ENCODE data around the gene SPATA4. TPM values are rescaled to one million over a fixed set of nuclear protein-coding genes. Genes with fewer than 3 reads are reported as not detected.

SPATA4 gene
- polyA plus RNA-seq (2013) = 0.34 TPM

- Histone ChIP-seq H3K4me3 (ENCODE audit: control insufficient read depth in 1 of 7, extremely low read depth in 1 of 7, insufficient read depth in 4 of 7, low read depth in 2 of 7, low read length in 6 of 7) (peak within 1 kb of the TSS; percentile 43 to 98 (median 79)), H3K36me3 (ENCODE audit: control insufficient read depth in 4 of 4, insufficient read depth in 4 of 4, low read length in 3 of 4) (no peaks in the 10 kb centered on the region), H3K9me3 (ENCODE audit: control extremely low read depth in 1 of 5, control insufficient read depth in 4 of 5, insufficient read depth in 2 of 5, low read depth in 1 of 5, low read length in 4 of 5) (no peaks in the 10 kb centered on the region), H3K4me1 (ENCODE audit: control extremely low read depth in 1 of 4, control insufficient read depth in 4 of 4, insufficient read depth in 4 of 4, low read length in 3 of 4) (peaks cover 0 to 9% (median 6%) of the 10 kb centered on the region in 4 experiments), H3K27ac (ENCODE audit: insufficient read depth in 1 of 2, low read depth in 1 of 2, low read length in 2 of 2, poor library complexity in 1 of 2, severe bottlenecking in 2 of 2) (peak within 1 kb of the TSS in 1 of 2 experiments; percentile 56), H3K27me3 (replicated peaks in 2 of 5; ENCODE audit: control insufficient read depth in 4 of 5, insufficient read depth in 5 of 5, low read length in 4 of 5) (peaks cover 0 to 2% (median 0%) of the 10 kb centered on the region in 5 experiments)
- CTCF ChIA-PET = interaction anchor here (2.0 kb wide), 1 partner anchor 44 kb away, joined by 5 read pairs; no protein-coding TSS in a partner anchor
- WGBS (ENCODE audit: insufficient coverage) = under 1% methylated on average over 42 of the region's 45 CpGs
- POLR2A ChIA-PET = no interaction called here
- DNase-seq = peak; percentile 94 to 97 (median 97)
Observed at GRCh38 chr4:176195184-176195978, at the start of gene SPATA4. Gene SPATA4 (minus strand): TSS chr4:176195585. CDS start chr4:176195562, 23 bp downstream.

- CTCF ChIA-PET = no interaction called here
- POLR2A ChIA-PET = no interaction called here
- H3K27me3 ChIP-seq (replicated peaks in 2 of 5; ENCODE audit: control insufficient read depth in 4 of 5, insufficient read depth in 5 of 5, low read length in 4 of 5) = no peaks in the 10 kb centered on the region
- H3K27ac ChIP-seq (ENCODE audit: insufficient read depth in 1 of 2, low read depth in 1 of 2, low read length in 2 of 2, poor library complexity in 1 of 2, severe bottlenecking in 2 of 2) = no peak overlapping the region
- WGBS (ENCODE audit: insufficient coverage) = no CpG with 5 or more reads among the region's 1 CpG
- no peaks in the 10 kb centered on the region for H3K36me3 ChIP-seq (ENCODE audit: control insufficient read depth in 4 of 4, insufficient read depth in 4 of 4, low read length in 3 of 4)
- no peaks in the 10 kb centered on the region for H3K9me3 ChIP-seq (ENCODE audit: control extremely low read depth in 1 of 5, control insufficient read depth in 4 of 5, insufficient read depth in 2 of 5, low read depth in 1 of 5, low read length in 4 of 5)
- H3K4me1 ChIP-seq (ENCODE audit: control extremely low read depth in 1 of 4, control insufficient read depth in 4 of 4, insufficient read depth in 4 of 4, low read length in 3 of 4) = no peaks in the 10 kb centered on the region
- no peak for DNase-seq
- H3K4me3 ChIP-seq (ENCODE audit: control insufficient read depth in 1 of 7, extremely low read depth in 1 of 7, insufficient read depth in 4 of 7, low read depth in 2 of 7, low read length in 6 of 7) = no peak overlapping the region
Observed at GRCh38 chr4:176242764-176243347, 47.5 kb upstream of the SPATA4 start.

- H3K27ac ChIP-seq (ENCODE audit: insufficient read depth in 1 of 2, low read depth in 1 of 2, low read length in 2 of 2, poor library complexity in 1 of 2, severe bottlenecking in 2 of 2) = no peak overlapping the region
- no peaks in the 10 kb centered on the region for H3K9me3 ChIP-seq (ENCODE audit: control extremely low read depth in 1 of 5, control insufficient read depth in 4 of 5, insufficient read depth in 2 of 5, low read depth in 1 of 5, low read length in 4 of 5)
- POLR2A ChIA-PET = no interaction called here
- H3K27me3 ChIP-seq (replicated peaks in 2 of 5; ENCODE audit: control insufficient read depth in 4 of 5, insufficient read depth in 5 of 5, low read length in 4 of 5) = no peaks in the 10 kb centered on the region
- H3K4me1 ChIP-seq (ENCODE audit: control extremely low read depth in 1 of 4, control insufficient read depth in 4 of 4, insufficient read depth in 4 of 4, low read length in 3 of 4) = no peaks in the 10 kb centered on the region
- DNase-seq = no peak
- H3K36me3 ChIP-seq (ENCODE audit: control insufficient read depth in 4 of 4, insufficient read depth in 4 of 4, low read length in 3 of 4) = no peaks in the 10 kb centered on the region
- 97% methylated on average over 7 of the region's 8 CpGs for WGBS (ENCODE audit: insufficient coverage)
- CTCF ChIA-PET = no interaction called here
- H3K4me3 ChIP-seq (ENCODE audit: control insufficient read depth in 1 of 7, extremely low read depth in 1 of 7, insufficient read depth in 4 of 7, low read depth in 2 of 7, low read length in 6 of 7) = no peak overlapping the region
Observed at GRCh38 chr4:176241703-176242102, 46.3 kb upstream of the SPATA4 start.

GRCh38 chr4:176238826-176239225 lies 43.4 kb upstream of the SPATA4 start:
- DNase-seq = no peak
- ChIA-PET CTCF (no interaction called here), POLR2A (no interaction called here)
- H3K9me3 ChIP-seq (ENCODE audit: control extremely low read depth in 1 of 5, control insufficient read depth in 4 of 5, insufficient read depth in 2 of 5, low read depth in 1 of 5, low read length in 4 of 5) = no peaks in the 10 kb centered on the region
- no peak overlapping the region for H3K4me3 ChIP-seq (ENCODE audit: control insufficient read depth in 1 of 7, extremely low read depth in 1 of 7, insufficient read depth in 4 of 7, low read depth in 2 of 7, low read length in 6 of 7)
- no peak overlapping the region for H3K27ac ChIP-seq (ENCODE audit: insufficient read depth in 1 of 2, low read depth in 1 of 2, low read length in 2 of 2, poor library complexity in 1 of 2, severe bottlenecking in 2 of 2)
- WGBS (ENCODE audit: insufficient coverage) = 86% methylated on average over 1 of the region's 4 CpGs
- no peaks in the 10 kb centered on the region for H3K4me1 ChIP-seq (ENCODE audit: control extremely low read depth in 1 of 4, control insufficient read depth in 4 of 4, insufficient read depth in 4 of 4, low read length in 3 of 4)
- H3K27me3 ChIP-seq (replicated peaks in 2 of 5; ENCODE audit: control insufficient read depth in 4 of 5, insufficient read depth in 5 of 5, low read length in 4 of 5) = peaks cover 0 to 4% (median 0%) of the 10 kb centered on the region in 5 experiments
- H3K36me3 ChIP-seq (ENCODE audit: control insufficient read depth in 4 of 4, insufficient read depth in 4 of 4, low read length in 3 of 4) = no peaks in the 10 kb centered on the region

GRCh38 chr4:176238157-176238610 lies 42.8 kb upstream of the SPATA4 start:
- Histone ChIP-seq H3K4me1 (ENCODE audit: control extremely low read depth in 1 of 4, control insufficient read depth in 4 of 4, insufficient read depth in 4 of 4, low read length in 3 of 4) (no peaks in the 10 kb centered on the region), H3K36me3 (ENCODE audit: control insufficient read depth in 4 of 4, insufficient read depth in 4 of 4, low read length in 3 of 4) (no peaks in the 10 kb centered on the region), H3K4me3 (ENCODE audit: control insufficient read depth in 1 of 7, extremely low read depth in 1 of 7, insufficient read depth in 4 of 7, low read depth in 2 of 7, low read length in 6 of 7) (no peak overlapping the region), H3K27me3 (replicated peaks in 2 of 5; ENCODE audit: control insufficient read depth in 4 of 5, insufficient read depth in 5 of 5, low read length in 4 of 5) (peaks cover 0 to 6% (median 0%) of the 10 kb centered on the region in 5 experiments), H3K27ac (ENCODE audit: insufficient read depth in 1 of 2, low read depth in 1 of 2, low read length in 2 of 2, poor library complexity in 1 of 2, severe bottlenecking in 2 of 2) (no peak overlapping the region), H3K9me3 (ENCODE audit: control extremely low read depth in 1 of 5, control insufficient read depth in 4 of 5, insufficient read depth in 2 of 5, low read depth in 1 of 5, low read length in 4 of 5) (no peaks in the 10 kb centered on the region)
- DNase-seq = no peak
- ChIA-PET CTCF (no interaction called here), POLR2A (no interaction called here)
- WGBS (ENCODE audit: insufficient coverage) = 97% methylated on average over 3 of the region's 7 CpGs

- Histone ChIP-seq H3K27ac (ENCODE audit: insufficient read depth in 1 of 2, low read depth in 1 of 2, low read length in 2 of 2, poor library complexity in 1 of 2, severe bottlenecking in 2 of 2) (no peak overlapping the region), H3K4me1 (ENCODE audit: control extremely low read depth in 1 of 4, control insufficient read depth in 4 of 4, insufficient read depth in 4 of 4, low read length in 3 of 4) (no peaks in the 10 kb centered on the region), H3K4me3 (ENCODE audit: control insufficient read depth in 1 of 7, extremely low read depth in 1 of 7, insufficient read depth in 4 of 7, low read depth in 2 of 7, low read length in 6 of 7) (no peak overlapping the region), H3K9me3 (ENCODE audit: control extremely low read depth in 1 of 5, control insufficient read depth in 4 of 5, insufficient read depth in 2 of 5, low read depth in 1 of 5, low read length in 4 of 5) (no peaks in the 10 kb centered on the region), H3K36me3 (ENCODE audit: control insufficient read depth in 4 of 4, insufficient read depth in 4 of 4, low read length in 3 of 4) (no peaks in the 10 kb centered on the region), H3K27me3 (replicated peaks in 2 of 5; ENCODE audit: control insufficient read depth in 4 of 5, insufficient read depth in 5 of 5, low read length in 4 of 5) (peaks cover 0 to 6% (median 0%) of the 10 kb centered on the region in 5 experiments)
- DNase-seq = no peak
- POLR2A ChIA-PET = no interaction called here
- 90% methylated on average over 5 of the region's 5 CpGs for WGBS (ENCODE audit: insufficient coverage)
- CTCF ChIA-PET = no interaction called here
Observed at GRCh38 chr4:176236946-176237345, 41.6 kb upstream of the SPATA4 start.

- CTCF ChIA-PET = no interaction called here
- Histone ChIP-seq H3K4me1 (ENCODE audit: control extremely low read depth in 1 of 4, control insufficient read depth in 4 of 4, insufficient read depth in 4 of 4, low read length in 3 of 4) (no peaks in the 10 kb centered on the region), H3K36me3 (ENCODE audit: control insufficient read depth in 4 of 4, insufficient read depth in 4 of 4, low read length in 3 of 4) (no peaks in the 10 kb centered on the region), H3K27me3 (replicated peaks in 2 of 5; ENCODE audit: control insufficient read depth in 4 of 5, insufficient read depth in 5 of 5, low read length in 4 of 5) (peaks cover 0 to 6% (median 0%) of the 10 kb centered on the region in 5 experiments), H3K27ac (ENCODE audit: insufficient read depth in 1 of 2, low read depth in 1 of 2, low read length in 2 of 2, poor library complexity in 1 of 2, severe bottlenecking in 2 of 2) (no peak overlapping the region), H3K9me3 (ENCODE audit: control extremely low read depth in 1 of 5, control insufficient read depth in 4 of 5, insufficient read depth in 2 of 5, low read depth in 1 of 5, low read length in 4 of 5) (no peaks in the 10 kb centered on the region), H3K4me3 (ENCODE audit: control insufficient read depth in 1 of 7, extremely low read depth in 1 of 7, insufficient read depth in 4 of 7, low read depth in 2 of 7, low read length in 6 of 7) (no peak overlapping the region)
- no peak for DNase-seq
- WGBS (ENCODE audit: insufficient coverage) = 95% methylated on average over 4 of the region's 4 CpGs
- POLR2A ChIA-PET = no interaction called here
Observed at GRCh38 chr4:176230836-176231235, 35.5 kb upstream of the SPATA4 start.

Measured in common myeloid progenitor, CD34-positive (primary cell).